GM12872 (cell line): ENCODE measurements around the gene ZBTB45.

ENCODE experiments used
- TF ChIP-seq, protein P1 (sequence below): IDR thresholded peaks from 3 replicates; pipeline ENCODE4 v1.5.1; 2011; ENCODE audit warnings: low read depth, mild to moderate bottlenecking, low read length, moderate library complexity; ENCODE audit not compliant: insufficient read depth

Gene ZBTB45

DNA sequence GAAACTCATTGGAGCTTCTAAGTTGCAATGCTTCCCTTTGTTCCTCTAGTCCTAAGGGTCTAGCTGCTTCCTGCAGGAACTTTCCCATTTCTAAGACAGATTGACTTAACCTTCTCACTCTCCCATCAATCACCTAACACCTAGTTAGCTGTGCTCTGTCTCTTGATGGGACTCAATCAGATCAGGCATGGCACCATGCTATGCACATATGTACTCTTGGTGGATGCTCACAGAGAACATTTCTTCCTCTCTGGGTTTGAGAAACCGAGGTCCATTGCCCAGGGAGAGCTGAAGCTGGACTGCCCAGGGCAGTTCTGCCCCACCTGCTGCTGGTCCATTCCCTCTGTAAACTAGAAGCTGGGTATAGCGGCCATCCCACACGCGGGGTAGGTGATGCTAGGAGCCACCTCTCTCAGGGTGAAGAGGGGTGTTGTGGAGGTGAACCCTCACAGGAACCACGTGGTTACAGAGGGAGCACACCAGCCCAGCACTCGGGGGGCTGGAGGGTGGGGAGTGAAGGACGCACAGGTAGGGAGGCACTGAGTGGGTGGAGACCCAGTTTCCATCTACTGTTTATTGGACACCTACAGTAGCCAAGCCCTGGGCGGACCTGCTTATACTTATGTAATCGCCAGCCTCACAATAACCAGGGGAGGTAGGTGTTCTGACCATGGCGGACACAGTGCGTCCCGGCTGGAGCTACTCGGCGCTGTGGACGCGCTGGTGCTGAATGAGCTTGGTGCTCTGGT lies 41.9 kb upstream of the ZBTB45 start:
- TF ChIP-seq, protein P1, sequence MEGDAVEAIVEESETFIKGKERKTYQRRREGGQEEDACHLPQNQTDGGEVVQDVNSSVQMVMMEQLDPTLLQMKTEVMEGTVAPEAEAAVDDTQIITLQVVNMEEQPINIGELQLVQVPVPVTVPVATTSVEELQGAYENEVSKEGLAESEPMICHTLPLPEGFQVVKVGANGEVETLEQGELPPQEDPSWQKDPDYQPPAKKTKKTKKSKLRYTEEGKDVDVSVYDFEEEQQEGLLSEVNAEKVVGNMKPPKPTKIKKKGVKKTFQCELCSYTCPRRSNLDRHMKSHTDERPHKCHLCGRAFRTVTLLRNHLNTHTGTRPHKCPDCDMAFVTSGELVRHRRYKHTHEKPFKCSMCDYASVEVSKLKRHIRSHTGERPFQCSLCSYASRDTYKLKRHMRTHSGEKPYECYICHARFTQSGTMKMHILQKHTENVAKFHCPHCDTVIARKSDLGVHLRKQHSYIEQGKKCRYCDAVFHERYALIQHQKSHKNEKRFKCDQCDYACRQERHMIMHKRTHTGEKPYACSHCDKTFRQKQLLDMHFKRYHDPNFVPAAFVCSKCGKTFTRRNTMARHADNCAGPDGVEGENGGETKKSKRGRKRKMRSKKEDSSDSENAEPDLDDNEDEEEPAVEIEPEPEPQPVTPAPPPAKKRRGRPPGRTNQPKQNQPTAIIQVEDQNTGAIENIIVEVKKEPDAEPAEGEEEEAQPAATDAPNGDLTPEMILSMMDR, result no peak

DNA sequence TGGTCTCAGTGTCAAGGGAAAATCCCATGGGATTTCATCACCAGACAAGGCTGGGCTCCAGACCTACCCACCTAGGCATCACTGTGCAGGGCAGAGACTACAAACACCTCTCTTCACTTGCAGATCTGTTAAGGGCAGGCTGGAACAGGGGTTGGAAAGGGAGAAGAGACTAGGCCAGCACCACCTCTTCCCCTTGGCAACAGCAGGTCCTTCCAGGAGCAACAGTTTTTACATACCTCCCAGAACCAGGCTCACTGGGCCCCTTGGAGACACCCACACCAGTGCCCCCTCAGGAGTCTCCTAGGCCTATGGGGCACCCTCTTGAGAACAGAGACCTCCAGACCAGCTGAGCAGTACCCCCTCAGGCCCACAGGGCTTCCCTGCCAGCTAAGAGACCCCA lies 41.3 kb upstream of the ZBTB45 start:
- TF ChIP-seq, protein P1, result no peak

DNA sequence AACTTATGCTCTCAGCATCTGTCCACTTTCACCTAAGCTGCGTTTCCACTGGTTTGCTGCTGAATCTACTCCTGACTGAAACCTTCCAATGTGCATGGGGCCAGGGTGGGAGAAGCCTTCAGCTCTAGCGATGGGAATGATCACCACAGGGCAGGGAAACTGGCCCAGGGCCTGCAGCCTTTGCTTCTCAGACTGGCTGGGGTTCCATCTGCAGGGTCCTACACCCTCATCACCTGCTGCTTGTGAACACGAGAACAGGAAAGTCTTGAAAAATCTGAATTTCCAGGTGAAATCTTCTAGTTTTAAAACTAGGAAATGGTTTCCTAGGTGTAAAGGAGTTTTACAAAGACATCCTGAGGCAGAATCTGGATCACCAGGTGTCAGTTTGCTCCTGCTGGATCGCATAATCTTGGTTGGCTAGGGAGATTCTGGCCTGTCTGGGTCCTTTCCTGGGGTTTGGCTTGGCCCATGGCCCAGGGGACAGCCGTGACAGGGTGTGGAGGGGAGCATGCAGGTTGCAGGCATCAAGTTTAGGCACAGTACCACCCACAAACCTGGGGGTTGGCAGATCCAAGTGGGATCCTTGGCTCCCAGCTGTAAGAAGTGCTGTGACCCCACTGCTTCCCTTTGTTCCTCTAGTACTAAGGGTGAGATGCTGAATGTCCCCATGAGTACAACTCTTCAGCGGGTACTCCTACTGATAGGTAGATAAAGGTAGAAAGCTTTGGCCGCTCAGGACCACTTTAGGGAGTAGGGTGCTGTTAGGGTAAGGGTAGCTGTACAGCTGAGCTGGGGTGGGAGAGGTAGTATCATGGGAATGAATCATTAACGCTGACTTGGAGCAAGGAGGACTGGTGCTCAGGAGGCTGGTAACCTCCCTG lies 40.6 kb upstream of the ZBTB45 start:
- TF ChIP-seq, protein P1, result no peak

DNA sequence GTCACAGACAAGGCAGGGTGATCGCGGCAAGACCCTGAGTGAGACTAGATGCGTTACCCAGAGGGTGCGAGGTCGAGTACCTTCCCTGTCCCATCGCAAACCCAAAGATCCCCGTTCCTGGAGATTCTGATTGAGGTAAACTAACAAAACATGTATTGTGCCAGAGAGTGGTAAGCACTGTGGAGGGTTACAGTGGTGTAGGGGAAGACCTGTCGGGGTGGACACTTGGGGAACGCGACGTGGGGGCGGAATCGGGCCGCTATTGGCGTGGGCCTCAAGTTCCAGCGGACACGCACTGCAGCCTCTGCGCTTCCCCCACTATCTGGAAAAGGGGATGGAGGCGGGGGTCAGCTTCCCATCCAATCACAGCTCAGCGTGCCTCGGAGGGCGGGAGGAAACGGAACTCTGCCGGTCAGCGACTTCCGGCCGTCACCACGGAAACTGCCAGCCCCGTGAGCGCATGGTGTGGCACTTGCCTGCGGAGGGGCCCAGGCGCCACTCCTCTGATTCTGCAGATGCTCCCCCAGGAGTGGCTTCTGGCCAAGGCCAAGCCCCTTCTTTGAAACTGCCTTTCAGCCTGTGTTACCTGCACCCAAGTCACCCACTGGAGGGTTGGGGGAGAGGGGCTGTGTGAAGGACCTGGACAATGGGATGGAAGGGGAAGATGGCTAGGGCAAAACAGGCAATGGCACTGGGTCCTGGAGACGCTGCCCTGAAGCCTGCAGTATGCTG lies 39.8 kb upstream of the ZBTB45 start:
- TF ChIP-seq, protein P1, result no peak

DNA sequence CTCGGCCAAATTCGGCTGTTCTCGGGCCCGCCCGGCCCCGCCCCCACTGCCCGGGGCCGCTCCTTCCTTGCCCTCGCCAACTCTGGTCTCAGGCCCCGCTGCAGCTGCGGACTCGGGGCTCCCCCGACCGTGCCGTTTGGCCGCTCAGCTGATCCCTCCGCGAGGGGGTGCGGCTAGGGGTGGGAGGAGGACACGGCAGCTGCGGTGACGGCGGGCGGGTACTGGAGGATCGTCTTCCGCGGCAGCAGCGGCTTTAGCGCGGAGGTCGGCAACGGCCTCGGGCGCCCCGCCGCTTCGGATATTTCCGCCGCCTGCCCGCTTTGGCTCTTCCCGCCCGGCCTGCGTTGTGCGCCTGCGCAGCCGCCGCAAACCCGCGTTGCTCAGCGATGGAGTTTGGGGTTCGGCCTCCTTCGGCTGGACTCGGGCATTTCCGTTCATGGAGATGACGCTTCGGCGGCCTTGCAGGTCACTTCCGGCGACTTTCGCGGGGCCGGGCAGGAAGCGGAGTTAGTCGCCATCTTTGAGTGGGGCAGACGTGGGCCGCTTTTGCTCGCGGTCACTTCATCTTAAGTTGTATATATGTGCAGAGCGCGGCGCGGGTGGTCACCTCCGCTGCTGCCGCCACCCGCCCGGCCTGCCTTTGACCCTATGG lies 39.1 kb upstream of the ZBTB45 start:
- TF ChIP-seq, protein P1, result no peak

DNA sequence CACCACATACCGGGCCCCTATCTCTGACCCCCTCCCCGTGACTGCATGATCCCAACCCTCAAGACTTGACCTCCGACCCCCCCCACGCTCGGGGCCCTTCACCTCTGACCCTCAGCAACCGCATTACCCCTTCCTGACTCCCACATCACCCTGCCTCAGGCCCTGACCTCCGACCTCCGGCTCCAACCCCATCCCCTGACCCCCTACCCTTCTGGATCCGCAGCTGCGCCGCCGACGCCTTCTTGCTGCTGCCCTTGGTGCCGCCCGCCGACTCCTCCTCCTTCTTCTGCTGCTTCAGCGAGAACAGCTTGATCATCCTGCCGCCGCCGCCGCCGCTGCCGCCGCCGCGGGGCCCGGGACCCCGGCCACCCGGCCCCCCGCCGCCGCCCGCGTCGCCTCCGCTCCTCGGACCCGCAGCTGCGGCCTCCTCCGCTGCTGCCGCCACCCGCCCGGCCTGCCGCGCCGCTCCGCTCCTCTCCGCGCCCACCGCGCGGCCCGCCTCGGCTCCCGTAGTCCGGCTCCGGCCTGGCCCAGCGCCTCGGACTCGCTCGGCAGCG lies 38.5 kb upstream of the ZBTB45 start, which contains the start of gene UBE2M:
UBE2M (minus strand) TSS at position 546 of the 557 bp plus-strand sequence; CDS start at position 316, 230 bp downstream.
- TF ChIP-seq, protein P1, result no peak
